ENCODE measurements around the gene ERP29. TPM values are rescaled to one million over a fixed set of nuclear protein-coding genes. Genes with fewer than 3 reads are reported as not detected.
"Not testable (repeated sequence)": the region's sequence is repeated elsewhere in the genome, so short reads cannot be mapped to it uniquely, and the experiment has no call there.

The ERP29 gene
- polyA plus RNA-seq (ENCODE audit: insufficient read length) = 66.4 TPM

DNA sequence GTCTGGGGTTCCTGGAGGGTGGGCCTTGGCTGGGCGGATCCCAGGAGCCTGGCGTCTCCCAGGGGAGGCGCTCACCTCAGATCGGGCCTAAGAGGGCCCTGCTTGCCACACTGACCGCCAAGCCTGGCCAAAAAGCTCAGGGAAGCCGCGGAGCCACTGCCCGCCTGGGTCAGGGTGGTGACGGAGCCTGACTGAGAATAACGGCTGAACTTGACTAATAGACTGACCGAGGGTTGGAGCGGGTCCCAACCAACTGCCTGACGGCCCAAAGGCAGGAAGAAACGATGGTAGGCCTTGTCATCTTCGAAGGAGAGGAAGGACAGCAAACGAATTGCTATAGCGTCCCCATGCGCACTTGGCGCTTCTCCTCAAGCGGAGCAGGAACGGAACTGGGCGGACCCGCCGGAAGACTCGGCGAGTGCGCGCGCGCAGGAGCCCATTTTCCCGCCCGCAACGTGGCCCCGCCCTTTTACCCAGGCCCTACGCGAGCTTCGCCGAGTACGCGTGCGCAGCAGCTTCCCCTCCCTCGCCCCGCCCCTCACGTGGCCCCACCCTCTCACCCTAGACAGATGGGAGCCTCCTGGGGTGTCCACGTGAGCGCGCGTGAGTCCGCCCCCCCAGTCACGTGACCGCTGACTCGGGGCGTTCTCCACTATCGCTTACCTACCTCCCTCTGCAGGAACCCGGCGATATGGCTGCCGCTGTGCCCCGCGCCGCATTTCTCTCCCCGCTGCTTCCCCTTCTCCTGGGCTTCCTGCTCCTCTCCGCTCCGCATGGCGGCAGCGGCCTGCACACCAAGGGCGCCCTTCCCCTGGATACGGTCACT, at the start of gene ERP29, which contains the start of gene TMEM116:
ERP29 (plus strand) TSS at position 652 of the 826 bp plus-strand sequence; CDS start at position 692, 40 bp downstream.
TMEM116 (minus strand) TSS at position 391 of the 826 bp plus-strand sequence. CDS start 7,895 bp downstream, outside the sequence.
- peak; percentile 86 for DNase-seq (ENCODE audit: low read depth)

DNA sequence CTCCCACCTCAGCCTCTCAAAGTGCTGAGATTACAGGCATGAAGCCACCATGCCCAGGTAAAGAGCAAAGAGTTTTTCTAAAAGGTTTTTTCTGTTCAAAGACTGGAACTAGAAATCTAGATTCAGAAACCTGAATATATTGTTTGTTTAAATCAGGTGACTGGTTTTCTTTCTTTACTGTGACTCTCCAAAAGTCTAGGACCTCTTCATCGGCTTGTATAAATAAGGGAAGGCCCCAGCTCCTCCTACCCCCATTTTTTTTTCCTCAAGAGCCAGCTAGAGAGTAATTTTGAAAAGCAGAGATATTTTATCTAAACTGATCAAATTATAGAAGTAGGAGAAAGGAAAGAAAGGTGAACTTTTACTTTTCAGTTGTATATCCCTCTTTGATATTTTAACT, 48.3 kb upstream of the ERP29 start:
- DNase-seq (ENCODE audit: low read depth) = no peak

DNA sequence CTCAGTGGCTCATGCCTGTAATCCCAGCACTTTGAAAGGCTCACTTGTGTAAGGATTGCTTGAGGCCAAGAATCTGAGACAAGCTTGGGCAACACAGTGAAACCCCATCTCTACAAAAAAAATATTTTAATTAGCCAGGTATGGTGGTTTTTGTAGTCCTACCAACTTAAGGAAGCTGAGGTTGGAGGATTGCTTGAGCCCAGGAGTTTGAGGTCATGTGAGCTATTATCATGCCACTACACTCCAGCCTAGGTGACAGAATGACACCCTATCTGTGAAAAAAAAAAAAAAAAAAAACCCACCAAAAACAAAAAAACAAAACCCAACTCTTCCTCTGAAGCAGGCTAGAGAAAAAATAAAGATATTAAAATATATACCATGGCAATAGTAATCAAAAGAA, 41.4 kb upstream of the ERP29 start:
- DNase-seq (ENCODE audit: low read depth) = no peak

DNA sequence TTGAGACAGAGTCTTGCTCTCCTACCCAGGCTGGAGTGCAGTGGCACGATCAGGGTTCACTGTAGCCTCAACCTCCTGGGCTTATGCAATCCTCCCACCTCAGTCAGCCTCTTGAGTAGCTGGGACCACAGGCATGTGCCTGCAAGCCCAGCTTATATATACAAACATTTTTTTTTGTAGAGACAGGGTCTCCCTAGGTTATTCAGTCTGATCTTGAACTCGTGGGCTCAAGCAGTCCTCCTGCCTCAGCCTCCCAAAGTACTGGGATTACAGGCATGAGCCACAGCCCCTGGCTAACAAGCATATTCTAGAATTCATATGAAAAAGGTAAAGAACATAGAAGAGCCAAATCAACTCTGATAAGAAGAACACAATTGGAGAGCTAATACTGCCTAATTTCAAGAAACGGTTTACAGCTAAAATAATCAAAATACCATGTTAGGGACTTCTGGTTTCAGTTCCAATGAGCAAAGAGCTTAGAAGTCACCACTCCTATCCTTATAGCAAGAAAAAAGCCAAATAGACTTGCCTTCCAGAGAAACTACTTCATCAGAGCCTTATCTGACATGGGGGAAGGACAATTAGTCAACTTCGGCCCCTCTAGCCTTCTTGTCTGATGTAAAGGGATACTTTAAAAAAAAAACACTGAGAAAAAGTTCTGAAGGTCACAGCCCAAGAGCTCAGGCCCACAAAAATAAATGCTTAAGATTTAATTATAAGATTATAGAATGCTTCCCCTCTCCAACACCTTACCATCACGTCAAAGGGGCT, 37.9 kb upstream of the ERP29 start:
- no peak for DNase-seq (ENCODE audit: low read depth)

DNA sequence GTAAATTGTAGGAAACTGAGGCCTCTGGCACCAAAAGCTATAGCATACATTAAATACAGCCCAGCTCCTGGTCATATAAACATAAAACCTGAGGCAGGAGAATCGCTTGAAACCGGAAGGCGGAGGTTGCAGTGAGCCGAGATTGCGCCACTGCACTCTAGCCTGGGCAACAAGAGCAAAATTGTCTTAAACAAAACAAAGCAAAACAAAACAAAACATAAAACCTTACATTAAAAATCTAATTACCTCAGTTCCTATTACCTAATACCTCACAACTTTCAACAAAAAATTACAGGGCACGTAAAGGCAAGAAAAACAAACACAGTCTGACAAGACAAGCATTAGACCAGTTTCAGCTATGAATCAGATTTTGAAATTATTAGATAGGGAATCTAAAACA, 36.9 kb upstream of the ERP29 start:
- DNase-seq (ENCODE audit: low read depth) = no peak

DNA sequence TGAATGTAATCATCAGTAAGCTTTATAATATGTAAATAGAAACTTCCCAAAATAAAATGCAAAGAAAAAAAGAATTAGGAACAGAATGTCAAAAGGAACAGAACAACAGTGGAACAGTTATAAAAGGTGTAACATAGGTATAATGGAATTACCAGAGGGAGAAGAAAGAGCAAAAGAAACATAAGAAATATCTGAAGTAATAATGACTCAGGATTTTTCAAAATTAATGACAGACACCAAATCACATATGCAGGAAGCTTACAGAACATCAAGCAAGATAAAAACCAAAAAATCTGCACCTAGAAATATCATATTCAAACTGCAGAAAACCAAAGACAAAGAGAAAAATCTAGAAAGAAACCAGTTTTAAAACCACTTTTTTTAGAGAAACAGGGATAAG, 36.4 kb upstream of the ERP29 start:
- no peak for DNase-seq (ENCODE audit: low read depth)

DNA sequence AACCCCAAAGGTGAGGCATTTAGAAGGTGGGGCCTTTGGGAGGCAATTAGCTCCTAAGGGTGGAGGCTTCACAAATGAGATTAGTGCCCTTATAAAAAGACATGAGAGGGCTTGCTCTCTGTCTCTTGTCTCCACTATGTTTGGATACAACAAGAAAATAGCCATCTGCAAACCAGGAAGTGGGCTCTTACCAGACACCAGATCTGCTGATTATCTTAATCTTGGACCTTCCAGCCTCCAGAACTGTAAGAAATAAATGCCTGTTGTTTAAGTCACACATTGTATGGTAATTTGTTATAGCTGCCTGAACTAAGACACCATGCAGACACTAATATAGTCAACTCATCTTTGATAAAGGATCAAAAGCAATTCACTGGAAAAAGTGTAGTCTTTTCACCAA, 34.7 kb upstream of the ERP29 start:
- DNase-seq (ENCODE audit: low read depth) = no peak

DNA sequence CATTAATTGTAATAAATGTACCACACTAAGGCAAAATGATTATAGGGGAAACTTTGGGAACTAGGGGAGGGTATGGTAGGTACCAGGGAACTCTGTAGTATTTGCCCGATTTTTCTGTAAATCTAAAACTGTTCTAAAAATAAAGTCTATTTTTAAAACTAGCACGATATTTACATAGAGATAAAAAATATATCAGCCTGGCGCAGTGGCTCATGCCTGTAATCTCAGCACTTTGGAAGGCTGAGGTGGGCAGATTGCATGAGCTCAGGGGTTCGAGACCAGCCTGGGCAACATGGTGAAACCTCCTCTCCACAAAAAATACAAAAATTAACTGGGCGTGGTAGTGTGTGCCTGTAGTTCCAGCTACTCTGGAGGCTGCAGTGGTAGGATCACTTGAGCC, 32.6 kb upstream of the ERP29 start:
- DNase-seq (ENCODE audit: low read depth) = no peak

DNA sequence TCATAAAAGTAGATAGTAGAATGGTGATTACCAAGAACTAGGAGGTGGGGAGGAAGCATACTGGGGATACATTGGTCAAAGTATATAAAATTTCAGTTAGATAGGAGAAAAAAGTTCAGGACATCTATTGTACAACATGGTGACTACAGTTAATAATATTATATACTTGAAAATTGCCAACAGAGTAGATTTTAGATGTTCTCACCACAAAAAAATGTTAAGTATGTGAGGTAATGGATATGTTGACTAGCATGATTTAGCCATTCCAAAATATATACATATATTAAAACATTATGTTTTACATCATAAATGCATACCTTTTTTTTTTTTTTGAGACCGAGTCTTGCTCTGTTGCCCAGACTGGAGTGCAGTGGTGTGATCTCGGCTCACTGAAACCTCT, 31.2 kb upstream of the ERP29 start:
- DNase-seq (ENCODE audit: low read depth) = no peak

DNA sequence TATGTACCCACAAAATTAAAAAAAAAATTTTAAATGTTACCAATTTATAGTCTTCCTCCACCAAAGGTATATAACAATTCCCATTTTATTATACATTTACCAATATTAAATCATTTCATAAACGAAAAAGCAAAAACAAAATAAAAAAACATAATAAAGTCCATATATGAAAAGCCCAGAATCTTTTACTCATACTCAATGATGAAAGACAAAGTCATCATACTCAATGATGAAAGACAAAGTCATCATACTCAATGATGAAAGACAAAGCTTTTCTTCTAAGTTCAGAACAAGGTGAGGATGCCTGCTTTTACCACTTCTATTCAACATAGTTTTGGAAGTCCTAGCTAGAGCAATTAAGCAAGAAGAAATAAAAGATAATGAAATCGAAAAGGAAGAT, 28.4 kb upstream of the ERP29 start:
- DNase-seq (ENCODE audit: low read depth) = no peak

DNA sequence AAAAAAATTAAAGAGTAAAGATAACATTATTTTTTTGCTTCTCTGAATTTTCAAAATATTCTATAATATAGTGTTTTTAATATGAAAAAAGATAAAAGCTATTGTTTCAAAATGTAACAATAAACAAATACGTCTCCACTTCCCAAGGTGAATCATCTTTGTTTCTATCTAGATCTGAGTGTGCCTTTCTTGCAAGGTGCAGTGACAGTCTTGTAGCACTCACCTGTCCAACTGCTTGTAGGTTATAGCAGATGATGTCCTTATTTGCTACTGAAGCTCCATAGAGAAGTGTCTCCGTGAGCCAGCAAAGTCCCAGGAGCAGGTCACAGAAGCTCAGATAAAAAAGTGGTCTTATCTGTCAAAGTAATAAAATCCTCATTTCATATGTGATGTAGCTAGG, 21.7 kb upstream of the ERP29 start:
- DNase-seq (ENCODE audit: low read depth) = no peak

DNA sequence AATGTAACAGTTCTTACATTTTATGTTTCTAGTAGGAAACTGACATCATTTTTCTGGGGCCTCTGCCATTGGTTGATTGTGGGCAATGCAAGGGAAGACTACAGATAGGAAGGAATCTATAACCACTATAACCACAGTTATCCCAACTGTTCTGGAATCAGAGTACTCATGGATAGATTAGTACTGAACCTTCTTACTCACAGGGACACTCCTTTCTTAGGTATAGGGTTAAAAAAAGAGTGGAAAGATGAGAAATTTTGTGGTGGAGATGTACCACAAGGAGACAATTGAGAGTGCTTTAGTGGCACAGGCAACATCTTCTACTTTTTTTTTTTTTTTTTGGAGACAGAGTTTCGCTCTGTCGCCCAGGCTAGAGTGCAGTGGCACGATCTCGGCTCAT, 21.3 kb upstream of the ERP29 start:
- no peak for DNase-seq (ENCODE audit: low read depth)

DNA sequence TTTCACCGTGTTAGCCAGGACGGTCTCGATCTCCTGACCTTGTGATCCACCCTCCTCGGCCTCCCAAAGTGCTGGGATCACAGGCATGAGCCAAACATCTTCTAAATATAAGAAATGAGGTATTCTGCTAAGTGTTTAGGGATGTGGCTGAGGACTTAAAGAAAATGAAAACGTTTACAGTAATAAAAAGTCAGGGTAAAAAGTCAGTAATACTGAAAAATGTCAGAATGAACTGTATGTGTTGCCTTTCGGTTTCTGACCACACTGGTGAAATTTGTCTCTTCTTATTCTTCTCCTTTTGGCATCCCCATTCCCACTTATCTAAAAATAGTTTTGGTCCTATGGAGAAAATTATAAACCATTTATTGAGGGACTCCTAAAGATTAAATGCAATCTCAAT, 20.8 kb upstream of the ERP29 start:
- no peak for DNase-seq (ENCODE audit: low read depth)

DNA sequence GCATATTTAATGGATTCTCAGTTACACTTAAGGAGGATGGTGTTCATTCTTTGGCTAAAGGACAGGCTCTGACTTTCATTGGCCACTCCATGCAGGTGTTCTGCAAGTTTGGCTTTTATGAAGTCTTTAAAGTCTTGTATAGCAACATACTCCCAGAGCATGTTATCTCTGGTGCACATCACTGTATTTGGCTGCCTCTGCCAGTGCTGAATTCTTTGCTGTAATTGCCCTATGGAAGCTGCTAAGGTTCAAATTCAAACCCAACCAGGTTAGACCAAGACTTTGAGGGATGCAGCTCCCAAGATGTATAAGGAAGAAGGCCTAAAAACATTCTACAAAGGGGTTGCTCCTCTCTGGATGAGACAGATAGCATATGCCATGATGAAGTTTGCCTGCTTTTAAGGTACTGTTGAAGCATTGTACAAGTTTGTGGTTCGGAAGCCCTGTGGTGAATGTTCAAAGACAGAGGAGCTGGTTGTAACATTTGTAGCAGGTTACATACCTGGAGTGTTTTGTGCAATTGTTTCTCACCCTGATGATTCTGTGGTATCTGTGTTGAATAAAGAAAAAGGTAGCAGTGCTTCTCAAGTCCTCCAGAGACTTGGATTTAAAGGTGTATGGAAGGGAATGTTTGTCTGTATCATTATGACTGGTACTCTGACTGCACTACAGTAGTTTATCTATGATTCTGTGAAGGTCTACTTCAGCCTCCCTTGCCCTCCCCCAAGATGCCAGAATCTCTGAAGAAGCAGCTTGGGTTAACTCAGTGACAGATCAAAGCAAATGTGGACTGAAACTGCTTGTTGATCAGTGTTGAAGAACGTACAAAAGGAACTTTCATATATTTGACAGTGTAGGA, 19.7 kb upstream of the ERP29 start:
- DNase-seq (ENCODE audit: low read depth) = no peak

DNA sequence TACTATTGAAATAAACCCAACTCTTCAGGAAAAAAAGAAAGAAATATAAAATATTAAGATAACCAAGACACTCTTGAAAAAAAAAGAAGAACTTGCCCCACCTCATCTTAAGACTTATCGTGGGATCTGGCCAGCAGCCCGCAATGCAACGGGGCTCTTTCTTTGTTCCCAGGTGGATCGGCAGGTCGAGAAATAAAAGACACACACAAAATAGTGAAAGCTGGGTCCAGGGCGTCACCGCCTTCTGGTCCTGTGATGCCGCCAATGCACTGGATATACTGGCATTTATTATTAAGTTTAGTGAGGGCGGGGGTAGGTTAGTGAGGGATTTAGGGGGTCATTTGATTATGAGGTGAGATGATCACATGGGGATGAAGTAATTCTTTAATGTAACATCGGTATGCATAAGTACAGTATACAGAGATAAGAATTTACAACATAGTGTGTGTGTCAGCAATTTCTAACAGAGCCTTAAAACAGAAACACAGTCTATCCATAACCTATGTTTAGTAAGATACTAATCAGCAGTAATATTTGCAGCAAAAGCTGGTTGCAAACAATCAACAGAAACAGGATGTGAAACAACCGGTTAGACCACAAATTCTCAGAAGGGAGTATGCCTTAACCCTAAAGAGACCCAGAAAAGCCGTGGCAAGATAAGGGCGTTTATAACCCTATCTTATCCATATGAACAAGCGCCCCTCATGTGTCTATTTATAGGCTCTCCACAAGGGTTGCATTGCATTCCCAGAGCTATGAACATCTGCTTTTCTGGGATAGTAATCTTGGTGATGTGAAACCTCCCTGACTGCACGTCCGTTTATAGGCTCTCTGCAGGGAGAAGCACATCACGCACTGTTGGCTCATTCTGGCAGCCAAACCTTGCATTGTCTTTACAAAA, 18.8 kb upstream of the ERP29 start:
- not testable (repeated sequence) for DNase-seq (ENCODE audit: low read depth)

DNA sequence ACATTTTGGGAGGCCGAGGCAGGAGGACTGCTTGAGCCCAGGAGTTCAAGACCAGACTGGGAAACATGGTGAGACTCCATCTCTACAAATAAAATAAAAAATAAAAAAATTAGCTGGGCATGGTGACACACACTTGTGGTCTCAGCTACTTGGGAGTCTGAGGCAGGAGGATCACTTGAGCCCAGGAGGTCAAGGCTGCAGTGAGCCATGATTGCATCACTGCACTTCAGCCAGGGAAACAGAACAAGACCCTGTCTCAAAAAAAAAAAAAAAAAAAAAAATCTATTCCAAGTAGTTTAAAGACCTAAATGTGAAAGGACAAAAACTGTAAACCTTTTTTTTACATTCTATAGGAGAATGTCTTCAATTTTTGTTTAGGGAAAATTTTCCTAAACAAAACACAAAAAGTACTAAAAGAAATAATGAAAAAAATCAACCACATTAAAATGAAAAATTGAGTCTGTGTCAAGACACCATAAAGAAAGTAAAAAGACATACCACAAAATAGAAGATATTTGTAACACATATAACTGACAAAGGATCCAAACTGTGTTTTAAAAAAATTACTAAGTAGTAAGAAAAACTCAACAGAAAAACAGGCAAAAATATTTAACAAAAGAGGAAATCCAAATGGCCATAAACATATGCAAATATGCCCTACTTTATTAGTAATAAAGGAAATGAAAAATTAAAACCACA, 17.3 kb upstream of the ERP29 start:
- no peak for DNase-seq (ENCODE audit: low read depth)

DNA sequence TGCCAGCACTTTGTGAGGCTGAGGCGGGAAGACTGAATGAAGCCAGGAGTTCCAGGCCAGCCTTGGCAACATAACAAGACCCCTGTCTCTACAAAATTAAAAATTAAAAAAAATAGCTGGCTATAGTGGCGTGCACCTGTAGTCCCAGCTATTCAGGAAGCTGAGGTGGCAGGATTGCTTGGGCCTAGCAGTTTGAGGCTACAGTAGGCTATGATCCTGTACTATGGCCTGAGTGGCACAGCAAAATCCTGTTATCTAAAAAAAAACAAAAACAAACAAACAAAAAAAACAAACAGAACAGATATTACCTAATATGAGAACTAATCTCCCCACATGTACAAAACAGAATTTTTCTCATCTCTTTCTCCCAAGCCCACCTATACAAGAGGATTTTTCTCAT, 15.9 kb upstream of the ERP29 start:
- no peak for DNase-seq (ENCODE audit: low read depth)

DNA sequence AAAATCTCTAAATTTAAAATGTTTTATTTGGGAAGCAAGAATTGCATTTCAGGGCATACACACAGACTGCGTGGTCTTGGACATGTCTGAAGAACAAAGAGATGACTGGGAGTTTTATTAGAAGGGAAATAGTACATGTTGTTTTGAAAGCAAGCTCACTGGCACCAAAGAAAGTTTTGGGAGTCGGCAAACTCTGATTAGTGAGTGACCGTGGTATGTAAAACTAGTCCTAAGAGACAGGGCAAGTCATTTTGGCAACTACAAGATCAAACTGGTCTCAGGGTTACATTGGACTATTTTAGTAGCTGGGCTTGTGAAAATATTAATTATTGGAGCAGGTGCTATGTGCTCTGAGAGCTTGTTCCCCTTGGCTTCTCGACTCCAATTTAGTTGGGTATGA, 15.2 kb upstream of the ERP29 start:
- no peak for DNase-seq (ENCODE audit: low read depth)

DNA sequence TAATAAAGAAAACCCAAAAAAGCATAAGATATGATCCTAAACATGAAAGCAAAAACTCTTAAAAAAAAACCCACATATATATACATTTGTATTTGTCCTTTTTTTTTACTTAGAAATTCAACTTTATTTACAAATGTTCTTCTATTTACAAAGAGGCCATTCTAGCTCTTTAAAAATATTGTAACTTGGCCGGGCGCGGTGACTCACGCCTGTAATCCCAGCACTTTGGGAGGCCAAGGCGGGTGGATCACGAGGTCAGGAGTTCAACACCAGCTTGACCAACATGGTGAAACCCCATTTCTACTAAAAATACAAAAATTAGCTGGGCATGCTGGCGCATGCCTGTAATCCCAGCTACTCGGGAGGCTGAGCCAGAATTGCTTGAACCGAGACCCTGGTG, 14.1 kb upstream of the ERP29 start:
- DNase-seq (ENCODE audit: low read depth) = not testable (repeated sequence)

DNA sequence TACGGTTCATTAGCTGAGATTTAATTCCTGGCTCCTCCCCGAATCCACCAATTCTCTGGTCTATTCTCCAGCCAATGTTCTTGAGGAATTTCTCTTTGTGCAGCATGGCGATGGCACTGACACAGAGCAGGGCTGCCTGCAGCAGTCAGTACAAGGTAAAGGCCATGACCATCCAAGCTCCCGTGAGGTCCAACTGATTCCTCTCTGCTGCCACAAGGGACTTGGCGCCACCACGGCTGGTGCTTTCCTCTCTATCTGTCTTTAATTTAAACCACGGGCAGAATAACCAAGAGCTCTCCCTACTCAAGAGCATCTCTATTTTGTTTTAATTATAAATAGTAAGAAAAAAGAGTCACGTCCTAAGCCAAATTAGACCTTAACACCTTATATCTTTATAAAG, 12.4 kb upstream of the ERP29 start:
- no peak for DNase-seq (ENCODE audit: low read depth)

Measured in forelimb muscle (tissue), 1 donor.